Activated CD8-positive, alpha-beta memory T cell treated with anti-CD3 and anti-CD28 coated beads for 36 hours (primary cell): ENCODE measurements around the gene ACTL7A. TPM values are rescaled to one million over a fixed set of nuclear protein-coding genes. Genes with fewer than 3 reads are reported as not detected.
"Not testable (repeated sequence)": the region's sequence is repeated elsewhere in the genome, so short reads cannot be mapped to it uniquely, and the experiment has no call there.

ENCODE experiments used
- CTCF ChIA-PET: fragments of 350-600 bp; sonication (Branson Sonifier 250); formaldehyde crosslinking; loops from one replicate; lab custom pipeline; 2021; ENCODE audit warnings: antibody characterized with exemption; lab: Charles Lee
- POLR2A ChIA-PET: fragments of 350-600 bp; sonication (Branson Sonifier 250); formaldehyde crosslinking; loops from one replicate; lab custom pipeline; 2021; ENCODE audit warnings: antibody characterized with exemption; lab: Charles Lee
- total RNA-seq, 2 experiments: library from RNA; stranded (reverse); gene quantifications; one replicate each; pipeline ENCODE4 v1.2.3, GENCODE V29; 2021

The ACTL7A gene
- total RNA-seq, 2 experiments from 2014 or later, result not detected

- ChIA-PET CTCF (no interaction called here), POLR2A (no interaction called here)
These were observed 16.6 kb upstream of the ACTL7A start for GRCh38 chr9:108845507-108845906.

DNA sequence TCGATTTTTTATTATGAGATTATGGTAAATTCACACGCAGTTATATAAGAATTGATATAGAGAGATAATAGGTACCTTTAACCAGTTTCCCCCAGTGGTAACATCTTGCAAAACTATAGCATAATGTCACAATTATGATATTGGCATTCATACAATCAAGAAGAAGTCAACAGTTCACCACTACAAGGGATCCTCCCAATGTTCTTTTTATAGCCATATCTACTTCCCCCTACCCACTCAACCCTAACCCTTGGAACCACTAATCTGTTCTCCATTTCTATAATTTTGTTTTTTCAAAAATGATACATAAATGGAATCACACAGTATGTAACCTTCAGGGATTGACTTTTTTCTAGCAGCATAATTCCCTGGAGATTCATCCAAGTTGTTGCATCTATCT, 16.1 kb upstream of the ACTL7A start:
- POLR2A ChIA-PET, result no interaction called here
- CTCF ChIA-PET, result no interaction called here

GRCh38 chr9:108848296-108848695, 13.8 kb upstream of the ACTL7A start:
- POLR2A ChIA-PET, CTCF ChIA-PET: not testable (repeated sequence)

DNA sequence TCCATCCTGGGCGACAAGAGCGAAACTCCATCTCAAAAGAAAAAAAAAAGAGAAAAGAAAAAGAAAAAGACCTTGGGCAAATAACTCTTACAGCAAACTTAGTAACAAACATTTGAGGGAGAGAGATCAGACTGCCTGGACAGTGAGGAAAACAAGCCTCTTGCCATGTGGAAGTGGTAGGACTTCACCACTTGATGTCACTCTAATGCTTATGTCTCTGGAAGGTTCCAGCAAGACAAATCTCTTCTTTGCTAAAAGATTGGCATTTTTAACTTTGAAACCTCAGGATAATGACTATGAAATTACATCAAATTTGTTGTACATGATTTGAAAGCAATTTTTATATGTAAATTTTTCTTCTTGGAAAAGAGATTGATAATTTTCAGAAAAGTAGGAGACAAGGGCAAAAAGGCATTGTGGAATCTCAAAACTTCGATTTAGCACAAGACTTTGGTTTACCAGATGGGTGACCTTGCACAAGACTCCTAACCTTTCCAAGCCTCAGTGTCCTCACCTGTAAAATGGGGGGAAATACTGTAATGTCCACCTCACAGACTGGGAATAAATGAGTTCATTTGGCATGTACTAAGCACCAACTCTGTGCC, 11.7 kb upstream of the ACTL7A start:
- ChIA-PET POLR2A (no interaction called here), CTCF (interaction anchor here (1.2 kb wide), 1 partner anchor 384 kb away, joined by 3 read pairs; no protein-coding TSS in a partner anchor)

- CTCF ChIA-PET, result interaction anchor here (1.2 kb wide), 1 partner anchor 383 kb away, joined by 3 read pairs; no protein-coding TSS in a partner anchor
- POLR2A ChIA-PET, result no interaction called here
These were observed 10.9 kb upstream of the ACTL7A start for GRCh38 chr9:108851138-108851537.

- CTCF ChIA-PET, result interaction anchor here (0.6 kb wide), 1 partner anchor 1289 kb away, joined by 3 read pairs; no protein-coding TSS in a partner anchor
- POLR2A ChIA-PET, result no interaction called here
These were observed 10.0 kb upstream of the ACTL7A start for GRCh38 chr9:108852079-108852478.

DNA sequence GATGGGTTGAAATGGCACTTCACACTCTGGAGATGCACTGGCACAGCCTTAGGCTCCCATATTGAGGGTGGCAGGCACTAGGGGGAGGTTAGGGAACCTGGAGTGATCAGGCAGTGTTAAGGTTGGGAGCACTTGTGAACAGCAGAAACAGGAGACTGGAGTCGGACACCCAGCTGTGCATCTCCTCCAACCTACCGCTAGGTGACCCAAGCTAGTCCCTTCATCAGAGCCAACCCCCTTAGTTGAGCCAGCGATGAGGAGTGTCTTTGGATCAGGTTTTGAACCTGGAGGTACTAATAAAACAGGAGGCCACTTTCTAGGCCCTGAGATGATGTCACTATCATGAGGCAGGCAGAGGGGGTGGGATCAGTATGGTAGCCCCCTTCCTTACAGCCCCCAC, 8.0 kb upstream of the ACTL7A start:
- CTCF ChIA-PET, result no interaction called here
- POLR2A ChIA-PET, result no interaction called here

- POLR2A ChIA-PET, result no interaction called here
- CTCF ChIA-PET, result no interaction called here
These were observed 7.2 kb upstream of the ACTL7A start for GRCh38 chr9:108854641-108855528.

- CTCF ChIA-PET, result no interaction called here
- POLR2A ChIA-PET, result no interaction called here
These were observed 6.6 kb upstream of the ACTL7A start for GRCh38 chr9:108855529-108855886.

DNA sequence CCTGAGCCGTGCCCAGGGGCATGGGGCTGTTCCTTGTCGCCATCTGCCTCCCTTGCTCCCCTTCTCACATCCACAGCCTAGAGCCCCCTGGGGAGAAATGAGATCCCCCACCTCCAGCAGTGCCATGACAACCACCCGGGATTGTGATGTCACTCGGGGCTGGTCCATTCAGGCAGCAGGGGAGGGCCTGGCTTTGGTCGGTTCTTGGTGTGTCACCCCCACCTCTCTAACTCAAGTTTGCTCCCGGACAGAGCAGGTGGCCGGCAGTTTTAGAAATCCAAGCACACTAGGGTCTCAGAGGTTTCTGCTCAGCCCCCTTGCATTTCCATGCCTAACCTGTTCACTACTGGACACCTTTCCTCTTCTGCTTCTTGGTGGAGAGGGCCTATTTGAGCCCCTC, 6.2 kb upstream of the ACTL7A start, which contains the start of gene ACTL7B:
TSS of gene ACTL7B (minus strand) at position 99 of the 400 bp plus-strand sequence. CDS start at position 43, 56 bp downstream.
- POLR2A ChIA-PET, result no interaction called here
- CTCF ChIA-PET, result no interaction called here

GRCh38 chr9:108857572-108857971, 4.5 kb upstream of the ACTL7A start:
- ChIA-PET POLR2A (no interaction called here), CTCF (no interaction called here)

GRCh38 chr9:108859459-108860114, 2.5 kb upstream of the ACTL7A start:
- ChIA-PET CTCF (no interaction called here), POLR2A (no interaction called here)

- POLR2A ChIA-PET, result no interaction called here
These were observed 1.7 kb upstream of the ACTL7A start for GRCh38 chr9:108860354-108860753.

GRCh38 chr9:108860764-108861163, 1.3 kb upstream of the ACTL7A start:
- ChIA-PET CTCF (no interaction called here), POLR2A (no interaction called here)

More at GRCh38 chr9:108860354-108860753, 1.7 kb upstream of the ACTL7A start:
- CTCF ChIA-PET, result no interaction called here

DNA sequence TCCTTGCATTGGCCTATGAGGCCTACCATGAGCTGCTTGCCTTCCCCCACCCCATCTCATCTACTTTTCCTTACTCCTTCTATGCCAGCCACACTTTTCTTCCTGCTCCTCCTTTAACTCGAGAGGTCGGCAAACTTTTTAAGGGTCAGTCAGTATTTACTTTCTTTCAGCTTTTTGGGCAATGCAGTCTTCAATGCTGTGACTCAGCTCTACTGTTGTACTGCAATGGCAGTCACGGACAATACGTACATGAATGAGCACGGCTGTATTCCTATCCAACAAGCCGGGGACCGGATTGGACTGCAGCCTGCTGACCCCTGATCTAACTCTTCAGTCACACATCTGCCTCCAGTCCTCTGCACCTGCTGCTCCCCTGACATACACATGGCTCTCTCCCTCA, 602 bp upstream of the ACTL7A start:
- CTCF ChIA-PET, result no interaction called here

DNA sequence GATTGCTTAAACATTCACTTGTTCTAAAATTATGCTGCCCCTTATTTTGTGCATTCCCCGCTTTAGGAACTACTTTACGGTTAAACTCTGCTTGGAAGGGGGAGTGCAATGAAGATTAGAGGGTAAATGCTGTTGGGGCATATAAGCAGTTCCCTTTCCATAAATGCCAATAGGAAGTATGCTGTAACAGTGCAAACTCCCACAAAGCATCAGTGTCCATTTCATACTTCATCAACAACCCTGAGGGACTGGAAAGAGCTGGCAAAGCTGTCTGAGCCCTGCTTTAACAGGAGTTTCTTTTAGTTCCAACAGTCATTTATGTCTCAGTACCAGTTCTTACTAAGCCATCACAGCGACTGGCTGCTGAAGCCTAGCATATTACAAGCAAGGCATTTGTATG, 1.8 kb downstream of the ACTL7A start:
- ChIA-PET POLR2A (no interaction called here), CTCF (no interaction called here)

More for the DNA sequence above, 602 bp upstream of the ACTL7A start:
- POLR2A ChIA-PET, result no interaction called here

- ChIA-PET POLR2A (no interaction called here), CTCF (no interaction called here)
These were observed 2.4 kb downstream of the ACTL7A start for GRCh38 chr9:108864446-108864845.

DNA sequence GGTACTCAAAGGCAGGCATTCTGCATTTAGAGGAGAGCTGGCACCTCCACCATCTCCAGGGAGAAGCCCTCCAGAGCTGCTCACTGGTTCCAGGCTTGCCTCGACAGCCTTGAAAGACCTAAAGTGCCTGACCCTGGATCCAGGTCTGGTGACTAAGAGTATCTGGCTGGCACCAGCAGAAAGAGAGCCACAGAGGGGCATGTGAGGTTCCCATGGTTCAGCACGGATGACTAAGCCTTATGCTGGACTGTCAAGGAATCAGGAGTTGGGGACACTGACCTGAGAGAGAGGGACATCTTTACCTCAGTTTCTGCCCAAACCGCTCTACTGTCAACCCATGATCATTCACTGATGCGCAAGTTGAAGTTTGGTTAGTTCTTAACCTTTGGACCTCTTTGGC, 3.0 kb downstream of the ACTL7A start:
- POLR2A ChIA-PET, result no interaction called here
- CTCF ChIA-PET, result no interaction called here

- CTCF ChIA-PET, result no interaction called here
- POLR2A ChIA-PET, result no interaction called here
These were observed 3.9 kb downstream of the ACTL7A start for GRCh38 chr9:108866001-108866420.

GRCh38 chr9:108867116-108867515, 5.0 kb downstream of the ACTL7A start:
- CTCF ChIA-PET, result no interaction called here
- POLR2A ChIA-PET, result no interaction called here
